K562 (cell line): Measurements from ENCODE around the gene NMNAT1.

ENCODE experiments used
- EZH2 ChIP-seq: IDR thresholded peaks from 2 replicates; pipeline ENCODE4 v1.6.1; 2012; ENCODE audit warnings: low read depth, mild to moderate bottlenecking, inconsistent platforms, low read length, borderline replicate concordance
- TFAP4 ChIP-seq: sonication (generic); formaldehyde crosslinking; IDR thresholded peaks from 2 replicates; pipeline ENCODE4 v1.8.0; 2022; ENCODE audit warnings: missing genetic modification reagents, mild to moderate bottlenecking, moderate library complexity, borderline replicate concordance
- ZNF354B ChIP-seq: fragments of 250-450 bp; sonication (Bioruptor Pico); IDR thresholded peaks from 2 replicates; pipeline ENCODE4 v1.4.0; 2020
- TF ChIP-seq, protein P1 (sequence below), 3 experiments: IDR thresholded peaks in 2 of 3; conservative IDR thresholded peaks in 1 of 3; 2 replicates each; pipeline ENCODE4 v1.5.1; 2011 to 2012; ENCODE audit warnings: low read length in 3 of 3, mild to moderate bottlenecking in 3 of 3, control low read depth in 2 of 3, improper control_type of control experiment in 1 of 3, inconsistent platforms in 1 of 3, low read depth in 1 of 3, mixed read lengths in 1 of 3, moderate library complexity in 1 of 3; ENCODE audit not compliant: insufficient read depth in 2 of 3

GRCh38 chr1:10020086-10020485 is 76.8 kb downstream of the NMNAT1 start:
- TF ChIP-seq ZNF354B (CRISPR knock-in tag) (no peak), TFAP4 (CRISPR knock-in tag) (no peak), EZH2 (no peak)
- TF ChIP-seq, protein P1, sequence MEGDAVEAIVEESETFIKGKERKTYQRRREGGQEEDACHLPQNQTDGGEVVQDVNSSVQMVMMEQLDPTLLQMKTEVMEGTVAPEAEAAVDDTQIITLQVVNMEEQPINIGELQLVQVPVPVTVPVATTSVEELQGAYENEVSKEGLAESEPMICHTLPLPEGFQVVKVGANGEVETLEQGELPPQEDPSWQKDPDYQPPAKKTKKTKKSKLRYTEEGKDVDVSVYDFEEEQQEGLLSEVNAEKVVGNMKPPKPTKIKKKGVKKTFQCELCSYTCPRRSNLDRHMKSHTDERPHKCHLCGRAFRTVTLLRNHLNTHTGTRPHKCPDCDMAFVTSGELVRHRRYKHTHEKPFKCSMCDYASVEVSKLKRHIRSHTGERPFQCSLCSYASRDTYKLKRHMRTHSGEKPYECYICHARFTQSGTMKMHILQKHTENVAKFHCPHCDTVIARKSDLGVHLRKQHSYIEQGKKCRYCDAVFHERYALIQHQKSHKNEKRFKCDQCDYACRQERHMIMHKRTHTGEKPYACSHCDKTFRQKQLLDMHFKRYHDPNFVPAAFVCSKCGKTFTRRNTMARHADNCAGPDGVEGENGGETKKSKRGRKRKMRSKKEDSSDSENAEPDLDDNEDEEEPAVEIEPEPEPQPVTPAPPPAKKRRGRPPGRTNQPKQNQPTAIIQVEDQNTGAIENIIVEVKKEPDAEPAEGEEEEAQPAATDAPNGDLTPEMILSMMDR (IDR thresholded peaks at IDR 0.05 in 2 of 3, conservative IDR thresholded peaks at IDR 0.05 in 1 of 3; ENCODE audit: insufficient read depth in 2 of 3, low read depth in 1 of 3, low read length in 3 of 3) = no peak
